ENCODE results near the gene RCAN3.

DNA sequence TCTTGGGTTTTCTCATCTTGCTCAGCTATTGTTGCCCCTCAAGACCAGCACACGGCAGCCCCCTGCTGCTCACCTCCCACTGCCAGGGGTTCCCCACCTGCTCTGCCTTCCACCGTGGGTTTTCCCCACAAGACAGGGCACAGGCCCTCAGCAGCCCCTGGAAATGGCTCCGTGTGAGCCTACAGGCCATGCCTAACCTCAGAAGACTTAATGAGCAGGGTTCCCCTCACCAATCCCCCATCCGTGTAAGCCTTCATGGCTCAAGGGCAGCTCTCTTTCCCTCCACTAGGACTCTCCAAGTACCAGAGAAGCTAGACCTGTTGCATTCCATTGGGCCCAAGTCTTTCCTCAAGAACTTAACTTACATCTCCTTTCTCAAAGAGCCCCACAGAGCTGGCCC lies 18.4 kb upstream of the RCAN3 start:
- TF ChIP-seq, protein P1, sequence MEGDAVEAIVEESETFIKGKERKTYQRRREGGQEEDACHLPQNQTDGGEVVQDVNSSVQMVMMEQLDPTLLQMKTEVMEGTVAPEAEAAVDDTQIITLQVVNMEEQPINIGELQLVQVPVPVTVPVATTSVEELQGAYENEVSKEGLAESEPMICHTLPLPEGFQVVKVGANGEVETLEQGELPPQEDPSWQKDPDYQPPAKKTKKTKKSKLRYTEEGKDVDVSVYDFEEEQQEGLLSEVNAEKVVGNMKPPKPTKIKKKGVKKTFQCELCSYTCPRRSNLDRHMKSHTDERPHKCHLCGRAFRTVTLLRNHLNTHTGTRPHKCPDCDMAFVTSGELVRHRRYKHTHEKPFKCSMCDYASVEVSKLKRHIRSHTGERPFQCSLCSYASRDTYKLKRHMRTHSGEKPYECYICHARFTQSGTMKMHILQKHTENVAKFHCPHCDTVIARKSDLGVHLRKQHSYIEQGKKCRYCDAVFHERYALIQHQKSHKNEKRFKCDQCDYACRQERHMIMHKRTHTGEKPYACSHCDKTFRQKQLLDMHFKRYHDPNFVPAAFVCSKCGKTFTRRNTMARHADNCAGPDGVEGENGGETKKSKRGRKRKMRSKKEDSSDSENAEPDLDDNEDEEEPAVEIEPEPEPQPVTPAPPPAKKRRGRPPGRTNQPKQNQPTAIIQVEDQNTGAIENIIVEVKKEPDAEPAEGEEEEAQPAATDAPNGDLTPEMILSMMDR (IDR thresholded peaks at IDR 0.05; ENCODE audit: poor library complexity), result no peak
- no peak for TF ChIP-seq EZH2phosphoT487 (IDR thresholded peaks at IDR 0.05; ENCODE audit: low read depth, severe bottlenecking, unreplicated experiment)
